CD4-positive, alpha-beta T cell (primary cell): ENCODE results near the gene RABGEF1. TPM values are rescaled to one million over a fixed set of nuclear protein-coding genes. Genes with fewer than 3 reads are reported as not detected.
"Not testable (repeated sequence)": the region's sequence is repeated elsewhere in the genome, so short reads cannot be mapped to it uniquely, and the experiment has no call there.

Experiments used
- ATAC-seq: fragments of 200-7000 bp; cut with Tn5 transposase; one replicate; pipeline ENCODE4 v1.10.0; 2022; ENCODE audit warnings: mild to moderate bottlenecking; ENCODE audit not compliant: poor library complexity
- CTCF ChIA-PET: fragments of 350-600 bp; sonication (Branson Sonifier 250); formaldehyde crosslinking; loops from one replicate; lab custom pipeline; 2021; ENCODE audit warnings: antibody characterized with exemption, inconsistent platforms; lab: Charles Lee
- POLR2A ChIA-PET: fragments of 350-600 bp; sonication (Branson Sonifier 250); formaldehyde crosslinking; loops from one replicate; lab custom pipeline; 2021; ENCODE audit warnings: antibody characterized with exemption, inconsistent platforms; lab: Charles Lee
- DNase-seq, 14 experiments: peaks; one replicate each; pipeline ENCODE4 v3.0.0-alpha.2; 2013 to 2020; ENCODE audit warnings: mixed read lengths in 2 of 14
- H3K27ac ChIP-seq, 2 donors: one replicate each; pipeline versions ENCODE4 v1.5.1 to v1.7.0; 2013; ENCODE audit warnings: low read length in 2 of 2, low read depth in 1 of 2, mild to moderate bottlenecking in 1 of 2
- H3K27me3 ChIP-seq, 2 experiments: 1 replicate in 1 of 2; 2 replicates in 1 of 2; pipeline versions ENCODE4 v1.6.1 to v1.7.0; 2013; ENCODE audit warnings: low read length in 2 of 2, control low read depth in 1 of 2, mild to moderate bottlenecking in 1 of 2, moderate library complexity in 1 of 2; ENCODE audit not compliant: insufficient read depth in 2 of 2, control insufficient read depth in 1 of 2
- H3K36me3 ChIP-seq: one replicate; pipeline ENCODE4 v1.6.1; 2013; ENCODE audit warnings: low read length, control low read depth; ENCODE audit not compliant: insufficient read depth
- H3K4me1 ChIP-seq: one replicate; pipeline ENCODE4 v1.6.1; 2013; ENCODE audit warnings: low read length, control low read depth; ENCODE audit not compliant: insufficient read depth
- H3K4me3 ChIP-seq: one replicate; pipeline ENCODE4 v1.5.1; 2013; ENCODE audit warnings: mild to moderate bottlenecking, low read length, moderate library complexity
- H3K9me3 ChIP-seq, 2 experiments: 1 replicate in 1 of 2; 2 replicates in 1 of 2; pipeline versions ENCODE4 v1.6.1 to v1.7.0; 2013; ENCODE audit warnings: low read length in 2 of 2, mild to moderate bottlenecking in 2 of 2, control low read depth in 1 of 2, moderate library complexity in 1 of 2; ENCODE audit not compliant: control insufficient read depth in 1 of 2, insufficient read depth in 1 of 2
- H3K27ac Mint-ChIP-seq: one replicate; pipeline ENCODE4 v1.8.0; 2020; ENCODE audit warnings: mixed read lengths
- H3K27me3 Mint-ChIP-seq: one replicate; pipeline ENCODE4 v1.8.0; 2021; ENCODE audit warnings: mixed read lengths
- H3K36me3 Mint-ChIP-seq: one replicate; pipeline ENCODE4 v1.8.0; 2021; ENCODE audit warnings: low read depth, mixed read lengths
- H3K4me1 Mint-ChIP-seq: one replicate; pipeline ENCODE4 v1.8.0; 2021; ENCODE audit warnings: low read depth, mixed read lengths
- H3K4me3 Mint-ChIP-seq: one replicate; pipeline ENCODE4 v1.8.0; 2020; ENCODE audit warnings: mild to moderate bottlenecking, mixed read lengths
- H3K9me3 Mint-ChIP-seq: one replicate; pipeline ENCODE4 v1.8.0; 2020; ENCODE audit warnings: mixed read lengths
- intact Hi-C, 2 experiments: fragments of 100-400 bp; cut with DNase I in 1 of 2; cut with micrococcal nuclease in 1 of 2; formaldehyde crosslinking; loops; one replicate each; pipeline versions ENCODE4 v1.15.1 to v1.9.0; 2023 to 2025; cut with DNase I, micrococcal nuclease
- total RNA-seq, 174 experiments: library from RNA in 2 of 174; stranded (reverse) in 2 of 174; gene quantifications; one replicate each; pipeline ENCODE4 v1.2.3 and lab custom pipeline; 2021 to 2026
- TF ChIP-seq, protein P1 (sequence below): fragments of 200-600 bp; IDR thresholded peaks from one replicate; pipeline ENCODE4 v1.8.0; 2022; ENCODE audit warnings: antibody characterized with exemption, mild to moderate bottlenecking

The RABGEF1 gene
- total RNA-seq, 2 experiments from 2014 or later, result 18.9 to 20.1 TPM

DNA sequence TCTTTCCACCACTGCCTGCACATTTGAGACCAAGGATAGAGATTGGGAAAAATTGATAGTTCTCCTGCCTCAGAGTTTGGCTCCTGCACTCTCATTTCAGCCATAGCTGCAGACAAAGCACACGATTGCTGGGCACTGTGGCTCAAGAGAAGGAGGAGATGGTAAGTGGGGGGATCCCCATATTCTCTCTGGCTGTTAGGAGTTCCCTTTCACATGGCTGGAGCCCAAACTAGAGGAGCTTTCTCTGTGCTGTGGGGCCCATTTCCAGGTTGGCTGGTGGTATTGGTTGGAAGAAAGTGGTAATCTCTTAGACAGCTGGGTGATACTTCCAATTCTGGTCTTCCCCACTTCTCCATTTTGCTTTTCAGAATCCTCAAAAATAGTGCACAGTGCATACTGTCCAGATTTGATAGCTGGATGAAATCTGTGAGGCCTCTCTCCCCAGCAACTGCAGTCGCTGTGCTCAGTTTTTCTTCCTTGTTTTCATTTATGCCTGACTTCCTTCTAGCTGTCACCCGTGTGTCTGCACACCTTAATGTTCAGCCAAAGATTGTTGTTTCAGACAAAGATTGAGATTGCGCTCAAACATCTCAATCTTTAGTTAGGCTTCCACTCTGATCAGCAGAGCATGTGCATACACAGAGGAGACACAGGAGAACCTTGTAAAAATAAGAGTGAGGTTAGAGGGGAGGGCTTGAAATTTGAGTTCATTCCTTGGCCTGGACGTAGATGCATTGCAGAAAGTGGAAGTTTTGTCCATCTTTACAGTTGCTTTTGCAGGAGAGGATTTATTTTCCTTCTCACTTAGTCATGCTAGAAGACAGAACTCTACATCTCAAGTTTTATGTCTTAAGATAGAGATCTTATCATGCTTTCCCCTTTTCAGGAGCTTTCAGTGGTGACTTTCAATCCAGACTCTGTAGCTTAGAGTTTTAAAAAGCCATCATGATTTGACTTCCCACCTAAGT lies 28.6 kb downstream of the RABGEF1 start:
- Mint-ChIP-seq H3K9me3 (no peaks in the 10 kb centered on the region), H3K4me3 (no peak overlapping the region), H3K27me3 (no peaks in the 10 kb centered on the region), H3K4me1 (peaks cover 64% of the 10 kb centered on the region), H3K27ac (peak overlapping the region; percentile 34), H3K36me3 (peaks cover 40% of the 10 kb centered on the region)
- Histone ChIP-seq H3K9me3 (no peaks in the 10 kb centered on the region), H3K27ac (no peak overlapping the region), H3K4me3 (no peak overlapping the region), H3K4me1 (peaks cover 12% of the 10 kb centered on the region), H3K36me3 (peaks cover 19% of the 10 kb centered on the region), H3K27me3 (no peaks in the 10 kb centered on the region)
- DNase-seq, result no peak
- ATAC-seq, result no peak
- ChIA-PET CTCF (no interaction called here), POLR2A (no interaction called here)
- TF ChIP-seq, protein P1, sequence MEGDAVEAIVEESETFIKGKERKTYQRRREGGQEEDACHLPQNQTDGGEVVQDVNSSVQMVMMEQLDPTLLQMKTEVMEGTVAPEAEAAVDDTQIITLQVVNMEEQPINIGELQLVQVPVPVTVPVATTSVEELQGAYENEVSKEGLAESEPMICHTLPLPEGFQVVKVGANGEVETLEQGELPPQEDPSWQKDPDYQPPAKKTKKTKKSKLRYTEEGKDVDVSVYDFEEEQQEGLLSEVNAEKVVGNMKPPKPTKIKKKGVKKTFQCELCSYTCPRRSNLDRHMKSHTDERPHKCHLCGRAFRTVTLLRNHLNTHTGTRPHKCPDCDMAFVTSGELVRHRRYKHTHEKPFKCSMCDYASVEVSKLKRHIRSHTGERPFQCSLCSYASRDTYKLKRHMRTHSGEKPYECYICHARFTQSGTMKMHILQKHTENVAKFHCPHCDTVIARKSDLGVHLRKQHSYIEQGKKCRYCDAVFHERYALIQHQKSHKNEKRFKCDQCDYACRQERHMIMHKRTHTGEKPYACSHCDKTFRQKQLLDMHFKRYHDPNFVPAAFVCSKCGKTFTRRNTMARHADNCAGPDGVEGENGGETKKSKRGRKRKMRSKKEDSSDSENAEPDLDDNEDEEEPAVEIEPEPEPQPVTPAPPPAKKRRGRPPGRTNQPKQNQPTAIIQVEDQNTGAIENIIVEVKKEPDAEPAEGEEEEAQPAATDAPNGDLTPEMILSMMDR, result no peak
- intact Hi-C loops, result no loop called here

DNA sequence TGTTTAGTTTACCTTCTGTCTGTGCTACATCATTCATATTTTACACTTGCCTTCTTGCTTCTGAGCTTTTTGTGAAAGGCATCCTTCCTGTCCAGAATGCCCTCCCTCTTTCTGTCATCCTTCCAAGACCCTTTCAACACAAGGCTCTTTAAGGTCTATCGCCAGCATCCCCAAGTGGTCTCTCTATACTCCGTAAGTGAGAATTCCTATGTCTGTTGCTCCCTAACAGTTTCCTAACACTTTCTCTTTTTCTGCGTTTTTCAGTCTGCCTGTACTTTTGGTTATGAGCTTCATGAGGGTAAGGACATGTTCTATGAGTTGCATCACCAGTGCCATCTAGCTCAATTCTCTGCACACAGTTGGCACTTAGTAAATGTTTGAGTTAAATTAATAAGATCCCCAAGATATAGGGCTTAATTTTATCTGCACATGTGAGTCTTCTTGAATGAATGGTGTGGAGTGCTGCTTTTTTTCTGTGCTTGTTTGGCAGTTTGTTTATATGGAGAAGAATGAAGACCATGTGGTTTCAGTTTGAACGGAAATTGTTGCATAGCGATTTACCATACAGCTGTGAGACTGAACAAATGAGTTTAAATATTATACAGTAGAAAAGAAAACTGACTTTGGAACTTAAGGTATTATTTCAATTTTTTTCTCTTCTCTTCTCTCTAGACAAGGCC lies 29.4 kb downstream of the RABGEF1 start:
- POLR2A ChIA-PET, result no interaction called here
- Mint-ChIP-seq H3K27ac (peak overlapping the region; percentile 34), H3K9me3 (no peaks in the 10 kb centered on the region), H3K4me3 (no peak overlapping the region), H3K36me3 (peaks cover 48% of the 10 kb centered on the region), H3K27me3 (no peaks in the 10 kb centered on the region), H3K4me1 (peaks cover 57% of the 10 kb centered on the region)
- Histone ChIP-seq H3K4me1 (peaks cover 12% of the 10 kb centered on the region), H3K36me3 (peaks cover 27% of the 10 kb centered on the region), H3K27ac (no peak overlapping the region), H3K4me3 (no peak overlapping the region), H3K9me3 (no peaks in the 10 kb centered on the region), H3K27me3 (no peaks in the 10 kb centered on the region)
- intact Hi-C loops, result loop anchor here in 1 of 2 experiments (5.0 kb wide), 1 partner anchor 213 kb away; no protein-coding TSS in a partner anchor
- TF ChIP-seq, protein P1, result no peak
- CTCF ChIA-PET, result no interaction called here
- no peak for ATAC-seq
- no peak for DNase-seq

DNA sequence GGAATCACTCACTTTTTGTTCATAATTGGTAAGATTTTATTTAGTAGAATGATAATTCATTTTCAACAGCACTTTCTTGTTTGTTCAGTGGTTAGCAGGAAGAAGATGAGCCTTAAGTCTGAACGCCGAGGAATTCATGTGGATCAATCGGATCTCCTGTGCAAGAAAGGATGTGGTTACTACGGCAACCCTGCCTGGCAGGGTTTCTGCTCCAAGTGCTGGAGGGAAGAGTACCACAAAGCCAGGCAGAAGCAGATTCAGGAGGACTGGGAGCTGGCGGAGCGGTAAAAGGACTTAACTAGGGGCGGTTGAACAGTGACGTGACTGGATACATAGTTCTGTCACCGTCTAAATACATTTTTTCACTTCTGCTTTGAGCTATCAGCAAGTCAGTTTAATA lies 31.3 kb downstream of the RABGEF1 start:
- ChIA-PET CTCF (no interaction called here), POLR2A (no interaction called here)
- H3K4me3 ChIP-seq, result no peak overlapping the region
- H3K36me3 Mint-ChIP-seq, result peaks cover 66% of the 10 kb centered on the region
- H3K27me3 Mint-ChIP-seq, result no peaks in the 10 kb centered on the region
- no peaks in the 10 kb centered on the region for H3K9me3 Mint-ChIP-seq
- H3K9me3 ChIP-seq, result no peaks in the 10 kb centered on the region
- no peaks in the 10 kb centered on the region for H3K27me3 ChIP-seq
- H3K4me1 Mint-ChIP-seq, result peaks cover 45% of the 10 kb centered on the region
- H3K27ac ChIP-seq, result no peak overlapping the region
- H3K4me1 ChIP-seq, result peaks cover 12% of the 10 kb centered on the region
- ATAC-seq (no peak), DNase-seq (no peak)
- no peak overlapping the region for H3K27ac Mint-ChIP-seq
- TF ChIP-seq, protein P1, result no peak
- H3K36me3 ChIP-seq, result peaks cover 45% of the 10 kb centered on the region
- H3K4me3 Mint-ChIP-seq, result no peak overlapping the region
- intact Hi-C loops, result loop anchor here in 1 of 2 experiments (5.0 kb wide), 1 partner anchor 214 kb away; no protein-coding TSS in a partner anchor

DNA sequence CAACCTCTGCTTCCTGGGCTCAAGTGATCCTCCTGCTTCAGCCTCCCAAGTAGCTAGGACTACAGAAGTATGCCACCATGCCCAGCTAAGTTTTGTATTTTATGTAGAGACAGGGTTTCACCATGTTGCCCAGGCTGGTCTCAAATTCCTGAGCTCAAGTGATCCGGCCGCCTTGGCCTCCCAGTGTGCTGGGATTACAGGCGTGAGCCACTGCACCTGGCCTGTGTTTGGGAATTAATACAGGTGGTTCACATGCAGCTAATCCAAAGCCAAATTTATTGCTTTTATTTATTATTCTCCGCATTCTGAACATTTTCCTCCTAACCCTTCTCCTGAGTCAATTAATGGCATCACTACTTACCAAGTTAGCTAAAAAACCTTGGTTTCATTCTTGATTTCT lies 33.2 kb downstream of the RABGEF1 start:
- ATAC-seq, DNase-seq, H3K4me1 ChIP-seq, H3K4me3 Mint-ChIP-seq, CTCF ChIA-PET, POLR2A ChIA-PET, H3K27ac Mint-ChIP-seq, H3K9me3 Mint-ChIP-seq, H3K27ac ChIP-seq, H3K27me3 Mint-ChIP-seq, H3K9me3 ChIP-seq, H3K4me3 ChIP-seq, H3K27me3 ChIP-seq: not testable (repeated sequence)
- H3K36me3 Mint-ChIP-seq, result peaks cover 77% of the 10 kb centered on the region
- H3K36me3 ChIP-seq, result peaks cover 55% of the 10 kb centered on the region
- peaks cover 26% of the 10 kb centered on the region for H3K4me1 Mint-ChIP-seq
- intact Hi-C loops, result loop anchor here in 1 of 2 experiments (5.0 kb wide), 1 partner anchor 216 kb away; no protein-coding TSS in a partner anchor

DNA sequence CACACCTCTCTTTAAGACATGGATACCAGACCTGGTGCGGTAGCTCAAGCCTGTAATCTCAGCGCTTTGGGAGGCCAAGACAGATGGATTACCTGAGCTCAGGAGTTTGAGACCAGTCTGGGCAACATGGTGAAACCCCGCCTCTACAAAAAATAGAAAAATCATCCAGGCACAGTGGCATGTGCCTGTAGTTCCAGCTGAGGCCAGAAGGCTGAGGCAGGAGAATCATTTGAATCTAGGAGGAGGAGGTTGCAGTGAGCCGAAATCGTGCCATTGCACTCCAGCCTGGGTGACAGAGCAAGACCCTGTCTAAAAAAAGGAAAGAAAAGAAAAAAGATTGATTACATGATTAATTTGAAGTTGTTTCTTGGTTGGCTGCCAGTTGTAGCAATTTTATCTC lies 35.9 kb downstream of the RABGEF1 start:
- ATAC-seq, H3K27ac Mint-ChIP-seq, H3K9me3 ChIP-seq, H3K27ac ChIP-seq, CTCF ChIA-PET, H3K9me3 Mint-ChIP-seq, H3K4me1 Mint-ChIP-seq, H3K4me3 ChIP-seq, intact Hi-C loops, POLR2A ChIA-PET, H3K4me1 ChIP-seq, H3K4me3 Mint-ChIP-seq, DNase-seq, H3K27me3 ChIP-seq, H3K27me3 Mint-ChIP-seq: not testable (repeated sequence)
- peaks cover 67% of the 10 kb centered on the region for H3K36me3 ChIP-seq
- peaks cover 84% of the 10 kb centered on the region for H3K36me3 Mint-ChIP-seq
